Loucy (cell line): ENCODE results near the gene CISTR.

Source experiments
- H2AFZ ChIP-seq: fragments of 200-600 bp; sonication (generic); 2 replicates; pipeline ENCODE4 v1.6.0; 2016; ENCODE audit warnings: antibody characterized with exemption, mild to moderate bottlenecking, low read length, moderate library complexity
- H3F3A ChIP-seq: fragments of 200-600 bp; 2 replicates; pipeline ENCODE4 v1.6.0; 2016; ENCODE audit warnings: antibody characterized with exemption, low read depth, mild to moderate bottlenecking
- H3K27me3 ChIP-seq: fragments of 200-600 bp; sonication (generic); 2 replicates; pipeline ENCODE4 v1.6.1; 2014; ENCODE audit warnings: low read length, mild to moderate bottlenecking; ENCODE audit not compliant: insufficient read depth, poor library complexity, severe bottlenecking
- H3K36me3 ChIP-seq: fragments of 200-600 bp; sonication (generic); 2 replicates; pipeline ENCODE4 v1.6.1; 2016; ENCODE audit warnings: low read length; ENCODE audit not compliant: insufficient read depth
- H3K4me1 ChIP-seq: fragments of 200-600 bp; sonication (generic); 2 replicates; pipeline ENCODE4 v1.5.1; 2014; ENCODE audit warnings: low read length, mild to moderate bottlenecking; ENCODE audit not compliant: insufficient read depth, poor library complexity, severe bottlenecking
- H3K4me2 ChIP-seq: fragments of 200-600 bp; sonication (generic); 2 replicates; pipeline ENCODE4 v1.6.0; 2014; ENCODE audit warnings: antibody characterized with exemption, low read length, low read depth, mild to moderate bottlenecking; ENCODE audit not compliant: poor library complexity, severe bottlenecking
- H3K4me3 ChIP-seq: fragments of 200-600 bp; sonication (generic); 2 replicates; pipeline ENCODE4 v1.5.1; 2014; ENCODE audit warnings: low read length, mild to moderate bottlenecking, mixed read lengths; ENCODE audit not compliant: poor library complexity, severe bottlenecking
- H3K79me2 ChIP-seq: fragments of 200-600 bp; sonication (generic); 2 replicates; pipeline ENCODE4 v1.6.1; 2014; ENCODE audit warnings: low read length; ENCODE audit not compliant: insufficient read depth
- H3K9ac ChIP-seq: fragments of 200-600 bp; sonication (generic); 2 replicates; pipeline ENCODE4 v1.6.0; 2014; ENCODE audit warnings: mild to moderate bottlenecking, low read depth, low read length, moderate library complexity; ENCODE audit not compliant: poor library complexity, severe bottlenecking
- H3K9me2 ChIP-seq: fragments of 200-600 bp; sonication (generic); replicated peaks from 2 replicates; pipeline ENCODE4 v1.6.1; 2016; ENCODE audit warnings: low read depth, low read length, mixed read lengths
- H3K9me3 ChIP-seq: fragments of 200-600 bp; sonication (generic); 2 replicates; pipeline ENCODE4 v1.6.1; 2014; ENCODE audit warnings: mild to moderate bottlenecking, antibody characterized with exemption, low read length, low read depth; ENCODE audit not compliant: insufficient read depth
- H4K20me1 ChIP-seq: fragments of 200-600 bp; sonication (generic); 2 replicates; pipeline ENCODE4 v1.6.0; 2014; ENCODE audit warnings: antibody characterized with exemption, low read length, mild to moderate bottlenecking; ENCODE audit not compliant: insufficient read depth, poor library complexity, severe bottlenecking
- CTCF ChIP-seq: fragments of 200-600 bp; sonication (generic); conservative IDR thresholded peaks from 2 replicates; pipeline ENCODE4 v1.5.1; 2014; ENCODE audit warnings: mild to moderate bottlenecking, antibody characterized with exemption, low read length
- EZH2phosphoT487 ChIP-seq: fragments of 200-600 bp; IDR thresholded peaks from 2 replicates; pipeline ENCODE4 v1.6.1; 2018; ENCODE audit warnings: antibody characterized with exemption, mild to moderate bottlenecking, moderate library complexity, borderline replicate concordance

CISTR gene

GRCh38 chr12:53751336-53752191, at the start of gene CISTR:
CISTR (minus strand) TSS chr12:53751979.
- Histone ChIP-seq H3K9me2 (no peaks in the 10 kb centered on the region), H3K4me2 (no peak within 1 kb of the TSS), H3F3A (no peaks in the 10 kb centered on the region), H3K27me3 (no peaks in the 10 kb centered on the region), H3K4me1 (peaks cover 42% of the 10 kb centered on the region), H3K79me2 (no peaks in the 10 kb centered on the region), H4K20me1 (no peaks in the 10 kb centered on the region), H3K9me3 (no peaks in the 10 kb centered on the region), H2AFZ (no peak within 1 kb of the TSS), H3K36me3 (no peaks in the 10 kb centered on the region), H3K9ac (no peak within 1 kb of the TSS), H3K4me3 (peak within 1 kb of the TSS; percentile 4)
- TF ChIP-seq CTCF = no peak
- TF ChIP-seq EZH2phosphoT487 = no peak

GRCh38 chr12:53798575-53798974, 46.8 kb upstream of the CISTR start:
- no peak overlapping the region for H3K4me3 ChIP-seq
- H2AFZ ChIP-seq = no peak overlapping the region
- H3K9me2 ChIP-seq = no peaks in the 10 kb centered on the region
- TF ChIP-seq CTCF (no peak), EZH2phosphoT487 (no peak)
- no peaks in the 10 kb centered on the region for H3K36me3 ChIP-seq
- no peaks in the 10 kb centered on the region for H3K9me3 ChIP-seq
- no peaks in the 10 kb centered on the region for H3K27me3 ChIP-seq
- H3K4me2 ChIP-seq = no peak overlapping the region
- no peaks in the 10 kb centered on the region for H4K20me1 ChIP-seq
- peaks cover 7% of the 10 kb centered on the region for H3K4me1 ChIP-seq
- H3K9ac ChIP-seq = no peak overlapping the region
- H3K79me2 ChIP-seq = no peaks in the 10 kb centered on the region
- H3F3A ChIP-seq = no peaks in the 10 kb centered on the region

- Histone ChIP-seq H3K9me2 (no peaks in the 10 kb centered on the region), H3K27me3 (no peaks in the 10 kb centered on the region), H3F3A (no peaks in the 10 kb centered on the region), H3K4me3 (no peak overlapping the region), H3K9ac (no peak overlapping the region), H3K79me2 (no peaks in the 10 kb centered on the region), H2AFZ (no peak overlapping the region), H3K4me2 (no peak overlapping the region), H3K36me3 (no peaks in the 10 kb centered on the region), H4K20me1 (no peaks in the 10 kb centered on the region), H3K4me1 (peaks cover 7% of the 10 kb centered on the region), H3K9me3 (no peaks in the 10 kb centered on the region)
- TF ChIP-seq EZH2phosphoT487 = no peak
- TF ChIP-seq CTCF = no peak
These were observed 44.1 kb upstream of the CISTR start for GRCh38 chr12:53795927-53796326.
